ENCODE results near the gene RPL13.

RPL13 gene

GRCh38 chr16:89560378-89561141 is at the start of gene RPL13:
TSS of gene RPL13 (plus strand) at chr16:89560682. CDS start at chr16:89560960, 278 bp downstream.
- peak within 1 kb of the TSS; percentile 98 for H3K27ac ChIP-seq
- DNase-seq (ENCODE audit: low read depth, low spot score), result peak; percentile 78

- no peak overlapping the region for H3K27ac ChIP-seq
- DNase-seq (ENCODE audit: low read depth, low spot score), result no peak
These were observed 49.1 kb upstream of the RPL13 start for GRCh38 chr16:89511374-89511773.

- no peak overlapping the region for H3K27ac ChIP-seq
- DNase-seq (ENCODE audit: low read depth, low spot score), result no peak
These were observed 48.0 kb upstream of the RPL13 start for GRCh38 chr16:89512453-89512852.

- no peak overlapping the region for H3K27ac ChIP-seq
- no peak for DNase-seq (ENCODE audit: low read depth, low spot score)
These were observed 43.4 kb upstream of the RPL13 start for GRCh38 chr16:89517128-89517527.

GRCh38 chr16:89519881-89520280 is 40.6 kb upstream of the RPL13 start:
- no peak overlapping the region for H3K27ac ChIP-seq

GRCh38 chr16:89522287-89522686 is 38.2 kb upstream of the RPL13 start:
- no peak for DNase-seq (ENCODE audit: low read depth, low spot score)
- no peak overlapping the region for H3K27ac ChIP-seq

More at GRCh38 chr16:89519881-89520280, 40.6 kb upstream of the RPL13 start:
- no peak for DNase-seq (ENCODE audit: low read depth, low spot score)

GRCh38 chr16:89523680-89524344 is 36.7 kb upstream of the RPL13 start:
- DNase-seq (ENCODE audit: low read depth, low spot score), result no peak
- no peak overlapping the region for H3K27ac ChIP-seq

- no peak overlapping the region for H3K27ac ChIP-seq
- no peak for DNase-seq (ENCODE audit: low read depth, low spot score)
These were observed 35.2 kb upstream of the RPL13 start for GRCh38 chr16:89525146-89525913.

- H3K27ac ChIP-seq, result no peak overlapping the region
- no peak for DNase-seq (ENCODE audit: low read depth, low spot score)
These were observed 31.4 kb upstream of the RPL13 start for GRCh38 chr16:89529097-89529496.

GRCh38 chr16:89530401-89531381 is 29.8 kb upstream of the RPL13 start:
- H3K27ac ChIP-seq, result no peak overlapping the region
- no peak for DNase-seq (ENCODE audit: low read depth, low spot score)

GRCh38 chr16:89531821-89532526 is 28.5 kb upstream of the RPL13 start:
- H3K27ac ChIP-seq, result no peak overlapping the region
- DNase-seq (ENCODE audit: low read depth, low spot score), result no peak

- no peak overlapping the region for H3K27ac ChIP-seq
- DNase-seq (ENCODE audit: low read depth, low spot score), result no peak
These were observed 26.2 kb upstream of the RPL13 start for GRCh38 chr16:89534252-89534756.

GRCh38 chr16:89536371-89536770 is 24.1 kb upstream of the RPL13 start:
- H3K27ac ChIP-seq, result no peak overlapping the region
- no peak for DNase-seq (ENCODE audit: low read depth, low spot score)

- H3K27ac ChIP-seq, result no peak overlapping the region
- DNase-seq (ENCODE audit: low read depth, low spot score), result no peak
These were observed 23.5 kb upstream of the RPL13 start for GRCh38 chr16:89536886-89537548.

GRCh38 chr16:89537549-89537925 is 22.9 kb upstream of the RPL13 start:
- no peak overlapping the region for H3K27ac ChIP-seq
- DNase-seq (ENCODE audit: low read depth, low spot score), result no peak

- no peak overlapping the region for H3K27ac ChIP-seq
- no peak for DNase-seq (ENCODE audit: low read depth, low spot score)
These were observed 22.2 kb upstream of the RPL13 start for GRCh38 chr16:89538286-89538685.

GRCh38 chr16:89540557-89540956 is 19.9 kb upstream of the RPL13 start:
- H3K27ac ChIP-seq, result no peak overlapping the region
- DNase-seq (ENCODE audit: low read depth, low spot score), result no peak

- no peak for DNase-seq (ENCODE audit: low read depth, low spot score)
- H3K27ac ChIP-seq, result no peak overlapping the region
These were observed 18.7 kb upstream of the RPL13 start for GRCh38 chr16:89541792-89542191.

- H3K27ac ChIP-seq, result no peak overlapping the region
- no peak for DNase-seq (ENCODE audit: low read depth, low spot score)
These were observed 16.4 kb upstream of the RPL13 start for GRCh38 chr16:89544113-89544512.

Measured in epithelial cell of prostate (primary cell).